Measurements from ENCODE around the gene NUP210L.
A peak's percentile ranks its signal among the peaks of the same experiment; 100 is the strongest.

Gene NUP210L

DNA sequence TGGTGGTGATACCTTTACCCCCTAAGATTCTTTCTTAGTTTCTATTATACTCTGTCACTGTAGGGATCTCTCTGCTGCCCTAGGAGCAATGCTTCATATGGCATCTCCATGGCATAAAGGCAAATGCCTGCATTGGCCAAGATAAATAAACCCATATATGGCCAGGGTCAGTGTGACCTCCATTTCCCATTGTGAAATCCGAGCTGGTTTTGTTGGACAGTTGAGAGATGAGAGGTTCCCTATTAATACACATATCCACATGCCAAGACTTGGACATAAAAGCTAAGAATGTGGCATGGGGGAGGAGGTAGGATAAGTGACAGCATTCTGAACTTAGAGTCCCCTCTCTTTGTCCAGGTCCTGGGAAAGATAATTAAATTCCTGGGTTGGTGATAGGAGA lies 35.7 kb upstream of the NUP210L start:
- TF ChIP-seq CTCF (conservative IDR thresholded peaks at IDR 0.05; ENCODE audit: low read depth, low read length): no peak
- DNase-seq (ENCODE audit: low read depth): peak; percentile 74
- H3K4me3 ChIP-seq (ENCODE audit: low read depth, low read length): no peak overlapping the region

DNA sequence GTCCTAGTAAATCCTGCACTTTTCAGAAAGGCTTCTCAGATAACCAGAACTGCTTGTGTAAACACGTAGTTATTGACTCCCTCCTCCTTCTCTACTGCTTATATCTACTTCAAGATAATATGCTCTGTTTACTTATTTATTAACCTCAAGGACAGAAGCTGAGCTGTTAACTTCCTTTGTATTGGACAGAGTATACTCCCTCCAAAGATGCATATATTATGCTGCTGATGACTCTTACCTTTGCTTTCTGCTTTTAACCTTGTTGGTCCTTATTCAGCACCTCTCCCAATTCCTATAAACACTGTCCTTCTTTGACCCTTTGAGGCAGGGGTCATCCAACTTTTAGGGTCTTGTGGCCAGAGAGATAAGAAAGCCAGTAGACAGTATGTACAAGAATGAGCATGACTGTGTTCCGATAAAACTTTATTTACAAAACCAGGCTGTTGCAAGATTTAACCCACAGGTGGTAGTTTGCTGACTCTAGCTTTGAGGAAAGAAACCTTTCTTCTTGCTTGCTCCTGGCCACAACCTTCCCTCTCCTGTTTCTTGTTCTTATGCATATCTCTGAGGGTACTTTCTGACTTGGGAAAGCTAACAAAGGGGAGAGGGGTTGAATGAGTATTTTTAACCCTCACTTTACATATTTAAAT lies 32.1 kb upstream of the NUP210L start:
- no peak for DNase-seq (ENCODE audit: low read depth)
- H3K4me3 ChIP-seq (ENCODE audit: low read depth, low read length): no peak overlapping the region
- TF ChIP-seq CTCF (conservative IDR thresholded peaks at IDR 0.05; ENCODE audit: low read depth, low read length): no peak

GRCh38 chr1:154186177-154186576 lies 31.3 kb upstream of the NUP210L start:
- H3K4me3 ChIP-seq (ENCODE audit: low read depth, low read length): no peak overlapping the region
- TF ChIP-seq CTCF (conservative IDR thresholded peaks at IDR 0.05; ENCODE audit: low read depth, low read length): peak; percentile 55
- peak; percentile 58 for DNase-seq (ENCODE audit: low read depth)

DNA sequence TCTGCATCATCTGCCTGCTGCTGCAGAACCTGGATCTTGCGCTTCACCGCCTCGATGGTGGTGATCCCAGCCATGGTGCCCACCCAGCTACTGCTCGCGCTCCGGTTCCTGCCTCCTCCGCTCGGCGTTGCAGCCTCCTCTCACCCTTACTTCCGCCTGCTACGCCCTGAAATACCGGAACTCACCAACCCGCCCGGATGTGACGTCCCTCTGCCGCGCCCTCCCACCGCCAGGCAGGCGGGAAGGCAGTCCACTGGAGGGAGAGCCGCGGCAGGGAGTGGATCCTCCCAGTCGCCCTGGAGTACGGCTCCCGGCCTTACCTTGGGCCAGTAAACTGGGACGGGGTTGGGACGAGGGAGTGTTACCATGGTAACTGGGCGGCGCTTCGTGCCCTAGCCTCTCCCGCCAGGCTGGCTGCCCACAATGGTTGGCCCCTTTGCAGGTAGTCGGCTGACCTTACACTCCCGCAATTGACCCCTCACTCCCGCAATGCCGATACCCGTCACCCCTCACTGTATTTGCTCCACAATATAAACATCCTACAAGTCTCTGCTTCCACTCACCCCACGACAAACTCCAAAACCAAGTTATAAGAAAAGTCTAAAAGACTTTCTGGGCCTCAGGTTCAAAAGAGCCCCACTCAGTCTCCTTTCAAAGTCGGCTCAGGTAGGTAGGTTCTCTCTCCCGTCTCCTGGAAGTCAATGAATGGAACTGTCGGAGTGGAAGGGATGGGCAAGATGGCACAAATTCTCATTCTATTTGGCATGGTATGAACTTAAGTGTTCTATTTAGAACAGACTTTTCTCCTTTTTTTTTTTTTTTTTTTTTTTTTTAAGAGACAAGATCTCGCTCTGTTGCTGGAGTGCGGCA lies 28.4 kb upstream of the NUP210L start:
- no peak for TF ChIP-seq CTCF (conservative IDR thresholded peaks at IDR 0.05; ENCODE audit: low read depth, low read length)
- H3K4me3 ChIP-seq (ENCODE audit: low read depth, low read length): peak overlapping the region; percentile 96
- DNase-seq (ENCODE audit: low read depth): peak; percentile 96

DNA sequence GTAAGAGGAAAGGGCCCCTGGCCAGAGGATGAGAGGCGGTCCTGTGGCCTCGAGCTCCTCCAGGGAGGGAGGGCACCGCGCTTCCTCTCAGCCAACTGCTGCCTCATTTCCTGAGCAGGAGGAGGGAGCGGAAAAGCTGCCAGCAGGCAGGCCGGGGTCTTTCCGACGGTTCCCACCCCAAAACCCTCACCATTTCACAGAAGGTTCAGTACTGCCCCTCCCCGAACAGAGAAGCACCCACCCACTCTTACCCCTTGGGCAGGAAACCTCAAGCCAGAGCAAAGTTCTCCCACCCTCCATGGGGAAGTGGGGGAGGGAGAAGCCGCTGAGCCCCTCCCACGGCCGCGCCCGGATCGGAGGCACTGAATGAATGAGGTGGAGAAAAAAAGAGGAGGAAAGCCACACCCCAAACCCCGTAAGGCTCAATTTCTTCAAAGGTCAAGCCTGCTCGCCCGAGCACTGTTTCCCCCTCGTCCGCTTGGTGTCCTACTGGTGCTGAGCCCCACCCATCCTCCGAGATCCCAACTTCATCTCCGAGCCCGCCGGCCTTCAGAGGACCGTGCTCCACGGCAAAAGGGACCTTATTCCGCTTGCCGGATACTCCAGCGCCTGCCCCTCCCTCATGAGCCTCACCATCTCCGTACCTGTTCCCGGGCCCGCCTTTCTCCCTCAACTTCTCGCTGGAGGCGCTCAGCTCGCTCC lies 27.6 kb upstream of the NUP210L start:
- peak overlapping the region; percentile 96 for H3K4me3 ChIP-seq (ENCODE audit: low read depth, low read length)
- TF ChIP-seq CTCF (conservative IDR thresholded peaks at IDR 0.05; ENCODE audit: low read depth, low read length): peak; percentile 10
- no peak for DNase-seq (ENCODE audit: low read depth)

GRCh38 chr1:154181944-154182343 lies 27.1 kb upstream of the NUP210L start:
- peak overlapping the region; percentile 96 for H3K4me3 ChIP-seq (ENCODE audit: low read depth, low read length)
- TF ChIP-seq CTCF (conservative IDR thresholded peaks at IDR 0.05; ENCODE audit: low read depth, low read length): no peak
- peak; percentile 90 for DNase-seq (ENCODE audit: low read depth)

All from choroid plexus epithelial cell (primary cell).